ENCODE measurements around the gene RSKR.
A peak's percentile ranks its signal among the peaks of the same experiment; 100 is the strongest.

The RSKR gene, protein sequence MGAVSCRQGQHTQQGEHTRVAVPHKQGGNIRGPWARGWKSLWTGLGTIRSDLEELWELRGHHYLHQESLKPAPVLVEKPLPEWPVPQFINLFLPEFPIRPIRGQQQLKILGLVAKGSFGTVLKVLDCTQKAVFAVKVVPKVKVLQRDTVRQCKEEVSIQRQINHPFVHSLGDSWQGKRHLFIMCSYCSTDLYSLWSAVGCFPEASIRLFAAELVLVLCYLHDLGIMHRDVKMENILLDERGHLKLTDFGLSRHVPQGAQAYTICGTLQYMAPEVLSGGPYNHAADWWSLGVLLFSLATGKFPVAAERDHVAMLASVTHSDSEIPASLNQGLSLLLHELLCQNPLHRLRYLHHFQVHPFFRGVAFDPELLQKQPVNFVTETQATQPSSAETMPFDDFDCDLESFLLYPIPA

DNA sequence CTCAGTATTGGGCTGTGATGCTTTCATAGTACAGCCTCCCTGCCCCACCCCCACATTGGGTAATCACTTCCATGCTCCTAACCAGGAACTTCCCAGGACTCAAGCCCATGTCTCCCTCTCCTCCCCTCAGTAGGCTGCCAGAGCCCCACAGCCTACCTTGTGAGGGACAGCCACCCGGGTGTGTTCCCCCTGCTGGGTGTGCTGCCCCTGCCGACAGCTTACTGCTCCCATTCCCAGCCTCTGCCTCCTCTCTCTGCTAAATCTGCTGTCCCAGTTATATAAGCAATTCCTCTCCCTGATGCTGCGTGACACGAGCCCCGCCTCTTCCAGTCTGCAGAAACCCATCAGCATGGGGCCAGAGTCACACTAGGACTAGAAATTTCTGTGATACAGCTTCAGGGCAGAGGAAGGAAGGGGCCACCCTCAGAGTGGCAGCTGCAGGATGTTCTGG, at the start of gene RSKR:
Gene RSKR (minus strand): TSS at position 255 of the 451 bp plus-strand sequence. CDS start 24 bp downstream, at position 231.
- Histone ChIP-seq H4K20me1 (ENCODE audit: insufficient read depth, low read length) (no peaks in the 10 kb centered on the region), H3K27me3 (ENCODE audit: insufficient read depth, low read length) (no peaks in the 10 kb centered on the region), H3K79me2 (ENCODE audit: insufficient read depth, low read length) (no peaks in the 10 kb centered on the region), H3K9me2 (ENCODE audit: low read depth, low read length) (no peaks in the 10 kb centered on the region), H3F3A (ENCODE audit: insufficient read depth, low read length) (no peaks in the 10 kb centered on the region), H3K4me2 (ENCODE audit: low read length) (no peak within 1 kb of the TSS), H2AFZ (ENCODE audit: low read length) (no peak within 1 kb of the TSS), H3K9ac (ENCODE audit: low read length) (no peak within 1 kb of the TSS), H3K36me3 (ENCODE audit: insufficient read depth, low read length) (peaks cover 87% of the 10 kb centered on the region), H3K9me3 (ENCODE audit: low read length) (no peaks in the 10 kb centered on the region), H3K27ac (ENCODE audit: low read depth, low read length, poor library complexity, severe bottlenecking) (no peak within 1 kb of the TSS), H3K4me1 (ENCODE audit: insufficient read depth, low read length, severe bottlenecking) (no peaks in the 10 kb centered on the region), H3K4me3 (ENCODE audit: low read depth, low read length, poor library complexity, severe bottlenecking) (no peak within 1 kb of the TSS)
- no peak for TF ChIP-seq EZH2 (IDR thresholded peaks at IDR 0.05; ENCODE audit: borderline replicate concordance, low read length)
- TF ChIP-seq, protein P1, sequence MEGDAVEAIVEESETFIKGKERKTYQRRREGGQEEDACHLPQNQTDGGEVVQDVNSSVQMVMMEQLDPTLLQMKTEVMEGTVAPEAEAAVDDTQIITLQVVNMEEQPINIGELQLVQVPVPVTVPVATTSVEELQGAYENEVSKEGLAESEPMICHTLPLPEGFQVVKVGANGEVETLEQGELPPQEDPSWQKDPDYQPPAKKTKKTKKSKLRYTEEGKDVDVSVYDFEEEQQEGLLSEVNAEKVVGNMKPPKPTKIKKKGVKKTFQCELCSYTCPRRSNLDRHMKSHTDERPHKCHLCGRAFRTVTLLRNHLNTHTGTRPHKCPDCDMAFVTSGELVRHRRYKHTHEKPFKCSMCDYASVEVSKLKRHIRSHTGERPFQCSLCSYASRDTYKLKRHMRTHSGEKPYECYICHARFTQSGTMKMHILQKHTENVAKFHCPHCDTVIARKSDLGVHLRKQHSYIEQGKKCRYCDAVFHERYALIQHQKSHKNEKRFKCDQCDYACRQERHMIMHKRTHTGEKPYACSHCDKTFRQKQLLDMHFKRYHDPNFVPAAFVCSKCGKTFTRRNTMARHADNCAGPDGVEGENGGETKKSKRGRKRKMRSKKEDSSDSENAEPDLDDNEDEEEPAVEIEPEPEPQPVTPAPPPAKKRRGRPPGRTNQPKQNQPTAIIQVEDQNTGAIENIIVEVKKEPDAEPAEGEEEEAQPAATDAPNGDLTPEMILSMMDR (IDR thresholded peaks at IDR 0.05; ENCODE audit: low read length): no peak

DNA sequence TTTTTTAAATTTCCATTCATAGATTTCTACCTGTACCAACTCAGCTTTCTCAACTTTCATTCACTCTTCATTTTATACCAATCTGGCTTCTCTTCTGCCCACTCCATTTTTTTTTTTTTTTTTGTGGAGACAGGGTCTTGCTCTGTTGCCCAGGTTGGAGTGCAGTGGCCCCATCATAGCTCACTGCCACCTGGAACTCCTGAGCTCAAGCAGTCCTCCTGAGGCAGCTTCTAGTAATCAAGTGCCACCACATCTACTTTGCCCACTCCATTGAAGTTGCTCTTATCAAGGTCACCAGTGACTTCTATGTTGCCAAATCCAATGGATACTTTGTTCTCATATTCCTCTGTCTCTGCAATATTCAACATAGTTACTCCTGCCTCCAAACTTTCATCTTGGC, 49.7 kb upstream of the RSKR start:
- no peak overlapping the region for H3K27ac ChIP-seq (ENCODE audit: low read depth, low read length, poor library complexity, severe bottlenecking)
- H3K4me3 ChIP-seq (ENCODE audit: low read depth, low read length, poor library complexity, severe bottlenecking): peak overlapping the region; percentile 85
- H4K20me1 ChIP-seq (ENCODE audit: insufficient read depth, low read length): 0 out of 2 replicates have a peak, but pooled peaks cover 2% of the 10 kb centered on the region
- no peak overlapping the region for H3K9ac ChIP-seq (ENCODE audit: low read length)
- no peak overlapping the region for H2AFZ ChIP-seq (ENCODE audit: low read length)
- no peaks in the 10 kb centered on the region for H3K27me3 ChIP-seq (ENCODE audit: insufficient read depth, low read length)
- H3K9me3 ChIP-seq (ENCODE audit: low read length): peaks cover 3% of the 10 kb centered on the region; the same call in 1 of the 2 replicates
- TF ChIP-seq, protein P1 (IDR thresholded peaks at IDR 0.05; ENCODE audit: low read length): no peak
- TF ChIP-seq EZH2 (IDR thresholded peaks at IDR 0.05; ENCODE audit: borderline replicate concordance, low read length): no peak
- peaks cover 35% of the 10 kb centered on the region for H3K4me1 ChIP-seq (ENCODE audit: insufficient read depth, low read length, severe bottlenecking)
- peaks cover 66% of the 10 kb centered on the region for H3K79me2 ChIP-seq (ENCODE audit: insufficient read depth, low read length)
- peaks cover 52% of the 10 kb centered on the region for H3K36me3 ChIP-seq (ENCODE audit: insufficient read depth, low read length)
- H3F3A ChIP-seq (ENCODE audit: insufficient read depth, low read length): no peaks in the 10 kb centered on the region
- no peaks in the 10 kb centered on the region for H3K9me2 ChIP-seq (ENCODE audit: low read depth, low read length)
- H3K4me2 ChIP-seq (ENCODE audit: low read length): peak overlapping the region; percentile 95; the same call in 1 of the 2 replicates

DNA sequence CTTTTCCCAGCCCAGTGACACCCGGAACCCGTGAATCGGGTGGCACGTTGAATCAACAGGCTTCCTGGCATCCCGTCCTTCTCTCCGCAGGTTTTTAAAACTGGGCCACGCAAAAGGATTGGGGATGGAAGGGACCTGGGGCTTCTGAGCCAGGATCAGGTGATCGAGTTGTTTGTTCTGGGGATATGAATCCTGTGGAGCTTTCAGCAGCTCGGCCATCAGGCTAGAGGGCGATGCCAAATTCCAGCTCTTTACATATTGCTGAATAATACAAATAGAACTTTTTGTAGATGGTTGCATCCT, 48.5 kb upstream of the RSKR start:
- peaks cover 35% of the 10 kb centered on the region for H3K4me1 ChIP-seq (ENCODE audit: insufficient read depth, low read length, severe bottlenecking)
- peak overlapping the region; percentile 88 for H3K27ac ChIP-seq (ENCODE audit: low read depth, low read length, poor library complexity, severe bottlenecking)
- H3K27me3 ChIP-seq (ENCODE audit: insufficient read depth, low read length): no peaks in the 10 kb centered on the region
- H3K36me3 ChIP-seq (ENCODE audit: insufficient read depth, low read length): peaks cover 48% of the 10 kb centered on the region
- no peaks in the 10 kb centered on the region for H3F3A ChIP-seq (ENCODE audit: insufficient read depth, low read length)
- no peak for TF ChIP-seq EZH2 (IDR thresholded peaks at IDR 0.05; ENCODE audit: borderline replicate concordance, low read length)
- TF ChIP-seq, protein P1 (IDR thresholded peaks at IDR 0.05; ENCODE audit: low read length): no peak
- H3K4me3 ChIP-seq (ENCODE audit: low read depth, low read length, poor library complexity, severe bottlenecking): peak overlapping the region; percentile 85
- H3K79me2 ChIP-seq (ENCODE audit: insufficient read depth, low read length): peaks cover 54% of the 10 kb centered on the region
- H3K9me2 ChIP-seq (ENCODE audit: low read depth, low read length): no peaks in the 10 kb centered on the region
- no peak overlapping the region for H2AFZ ChIP-seq (ENCODE audit: low read length)
- peak overlapping the region; percentile 95 for H3K4me2 ChIP-seq (ENCODE audit: low read length)
- no peaks in the 10 kb centered on the region for H4K20me1 ChIP-seq (ENCODE audit: insufficient read depth, low read length)
- H3K9ac ChIP-seq (ENCODE audit: low read length): peak overlapping the region; percentile 78
- H3K9me3 ChIP-seq (ENCODE audit: low read length): peaks cover 3% of the 10 kb centered on the region; the same call in 1 of the 2 replicates
